Kidney capillary endothelial cell (primary cell): Measurements from ENCODE around the gene TAF1D.
"Not testable (repeated sequence)": the region's sequence is repeated elsewhere in the genome, so short reads cannot be mapped to it uniquely, and the experiment has no call there.

Experiments used
- DNase-seq: peaks from one replicate; pipeline ENCODE4 v3.0.0-alpha.2; 2018; ENCODE audit warnings: low spot score

Gene TAF1D

GRCh38 chr11:93747122-93747521 is 5.8 kb upstream of the TAF1D start:
- DNase-seq, result no peak

GRCh38 chr11:93746101-93746500 is 4.8 kb upstream of the TAF1D start:
- DNase-seq, result no peak

- DNase-seq, result not testable (repeated sequence)
Observed at GRCh38 chr11:93745005-93745755, 3.9 kb upstream of the TAF1D start.

- no peak for DNase-seq
Observed at GRCh38 chr11:93744669-93745004, 3.3 kb upstream of the TAF1D start.

GRCh38 chr11:93743291-93743690 is 2.0 kb upstream of the TAF1D start:
- no peak for DNase-seq

- DNase-seq, result no peak
Observed at GRCh38 chr11:93741882-93742226, 559 bp upstream of the TAF1D start.

GRCh38 chr11:93740730-93741093 is 583 bp downstream of the TAF1D start:
- DNase-seq, result peak; percentile 55

GRCh38 chr11:93740031-93740729 is 1.1 kb downstream of the TAF1D start:
- DNase-seq, result no peak

GRCh38 chr11:93738647-93739081 is 2.6 kb downstream of the TAF1D start:
- no peak for DNase-seq

GRCh38 chr11:93737904-93738612 is 3.2 kb downstream of the TAF1D start:
- DNase-seq, result no peak

GRCh38 chr11:93736129-93736528 is 5.2 kb downstream of the TAF1D start:
- DNase-seq, result no peak

- DNase-seq, result no peak
Observed at GRCh38 chr11:93735627-93736026, 5.7 kb downstream of the TAF1D start.

- no peak for DNase-seq
Observed at GRCh38 chr11:93734427-93735222, 6.7 kb downstream of the TAF1D start.

GRCh38 chr11:93733474-93733873 is 7.8 kb downstream of the TAF1D start:
- DNase-seq, result no peak

GRCh38 chr11:93732237-93732892 is 8.9 kb downstream of the TAF1D start:
- no peak for DNase-seq

- DNase-seq, result no peak
Observed at GRCh38 chr11:93730108-93731107, 10.9 kb downstream of the TAF1D start.

- DNase-seq, result no peak
Observed at GRCh38 chr11:93729129-93729616, 12.1 kb downstream of the TAF1D start.

- no peak for DNase-seq
Observed at GRCh38 chr11:93728792-93729128, 12.5 kb downstream of the TAF1D start.

GRCh38 chr11:93727985-93728791 is 13.1 kb downstream of the TAF1D start:
- DNase-seq, result no peak

GRCh38 chr11:93724089-93724488 is 17.2 kb downstream of the TAF1D start:
- DNase-seq, result no peak
